Right lobe of liver (tissue), 4 donors: Measurements from ENCODE around the gene YRDC.

Experiments used
- POLR2A ChIP-seq: fragments of 450-650 bp; IDR thresholded peaks from one replicate; pipeline ENCODE4 v1.6.1; 2017; ENCODE audit warnings: antibody characterized with exemption, mild to moderate bottlenecking
- TF ChIP-seq, protein P1 (sequence below), 4 donors: fragments of 200-600 bp in 3 of 4; fragments of 450-650 bp in 1 of 4; IDR thresholded peaks; one replicate each; pipeline versions ENCODE4 v1.5.1 to v1.8.0; 2016 to 2022; ENCODE audit warnings: antibody characterized with exemption in 4 of 4, mild to moderate bottlenecking in 2 of 4
- donor health status: DM: no; HTN: no; CAD: no.
- donor health status: DM: no; HTN: no; CAD: no.
- donor health status: DM: no; HTN: yes; CAD: no.

DNA sequence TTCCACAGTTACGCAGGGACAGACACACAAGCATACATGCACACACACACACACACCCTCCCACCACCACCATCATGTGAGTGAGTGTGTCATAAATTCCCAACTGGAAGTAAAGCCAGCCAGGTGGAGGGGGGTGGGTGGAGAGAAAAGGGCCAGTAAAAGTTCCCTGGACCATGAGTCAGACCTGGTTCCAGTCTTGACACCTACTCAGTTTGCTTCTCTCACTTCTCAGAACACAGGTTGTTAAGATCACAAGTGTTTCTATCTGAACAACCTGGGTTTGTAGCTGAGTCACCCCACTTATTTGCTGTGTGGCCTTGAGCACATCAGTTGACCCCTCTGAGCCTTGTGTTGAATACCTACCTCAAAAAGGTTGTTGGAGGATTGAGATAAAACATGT lies 52.7 kb downstream of the YRDC start:
- TF ChIP-seq, protein P1, sequence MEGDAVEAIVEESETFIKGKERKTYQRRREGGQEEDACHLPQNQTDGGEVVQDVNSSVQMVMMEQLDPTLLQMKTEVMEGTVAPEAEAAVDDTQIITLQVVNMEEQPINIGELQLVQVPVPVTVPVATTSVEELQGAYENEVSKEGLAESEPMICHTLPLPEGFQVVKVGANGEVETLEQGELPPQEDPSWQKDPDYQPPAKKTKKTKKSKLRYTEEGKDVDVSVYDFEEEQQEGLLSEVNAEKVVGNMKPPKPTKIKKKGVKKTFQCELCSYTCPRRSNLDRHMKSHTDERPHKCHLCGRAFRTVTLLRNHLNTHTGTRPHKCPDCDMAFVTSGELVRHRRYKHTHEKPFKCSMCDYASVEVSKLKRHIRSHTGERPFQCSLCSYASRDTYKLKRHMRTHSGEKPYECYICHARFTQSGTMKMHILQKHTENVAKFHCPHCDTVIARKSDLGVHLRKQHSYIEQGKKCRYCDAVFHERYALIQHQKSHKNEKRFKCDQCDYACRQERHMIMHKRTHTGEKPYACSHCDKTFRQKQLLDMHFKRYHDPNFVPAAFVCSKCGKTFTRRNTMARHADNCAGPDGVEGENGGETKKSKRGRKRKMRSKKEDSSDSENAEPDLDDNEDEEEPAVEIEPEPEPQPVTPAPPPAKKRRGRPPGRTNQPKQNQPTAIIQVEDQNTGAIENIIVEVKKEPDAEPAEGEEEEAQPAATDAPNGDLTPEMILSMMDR (IDR thresholded peaks at IDR 0.05), result no peak
- no peak for TF ChIP-seq POLR2A
